Omental fat pad (tissue), 4 donors: ENCODE data around the gene ACOD1. TPM values are rescaled to one million over a fixed set of nuclear protein-coding genes. Genes with fewer than 3 reads are reported as not detected.

Experiments
- ATAC-seq: fragments of 150-250 bp; one replicate; pipeline ENCODE4 v1.9.1; 2016; ENCODE audit warnings: mild to moderate bottlenecking, moderate library complexity; ENCODE audit not compliant: low FRiP score
- DNase-seq: peaks from one replicate; pipeline ENCODE4 v3.0.0-alpha.2; 2019; ENCODE audit warnings: low spot score
- total RNA-seq, 4 donors: library from RNA; depleted of rRNA; stranded (reverse); fragments of >200 nt; gene quantifications; one replicate each; pipeline ENCODE4 v1.1.0, GENCODE V29; 2016
- TF ChIP-seq, protein P1 (sequence below), 3 donors: fragments of 450-650 bp; IDR thresholded peaks; one replicate each; pipeline ENCODE4 v1.5.1; 2016 to 2017; ENCODE audit warnings: antibody characterized with exemption in 3 of 3, mild to moderate bottlenecking in 3 of 3, moderate library complexity in 2 of 3

The ACOD1 gene
- total RNA-seq, 4 donors from 2014 or later: not detected

DNA sequence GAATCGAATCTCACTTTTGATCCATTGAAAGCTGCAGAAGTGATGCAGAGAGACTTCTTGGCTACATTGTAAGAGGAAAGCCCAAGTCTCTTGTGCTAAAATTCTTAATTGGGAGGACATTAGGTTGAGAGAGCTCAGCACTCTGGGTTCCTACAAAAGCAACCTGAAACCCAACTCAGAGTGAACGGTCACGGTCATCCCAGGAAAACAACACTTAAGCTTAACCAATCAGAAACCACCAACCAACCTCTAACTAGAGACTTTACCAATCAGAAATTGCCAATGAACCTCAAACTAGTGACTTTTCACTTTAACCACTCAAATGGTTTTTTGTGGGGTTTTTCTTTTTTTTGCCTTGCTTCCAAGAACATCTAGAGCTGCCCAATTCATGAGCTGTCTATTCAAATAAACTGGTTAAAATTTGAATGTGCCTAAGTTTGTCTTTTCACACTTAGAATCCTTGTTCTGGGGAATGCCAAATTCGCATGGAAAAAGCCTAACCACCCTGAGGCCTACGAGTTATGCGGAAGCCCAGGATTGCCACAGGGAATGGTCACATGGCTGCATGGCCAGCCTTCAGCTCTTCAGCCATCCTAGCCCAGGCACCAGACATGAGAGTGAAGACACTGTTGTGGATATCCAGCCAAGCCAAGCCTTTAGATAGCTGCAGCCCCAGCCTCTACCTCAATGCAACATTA, 25.8 kb downstream of the ACOD1 start:
- no peak for DNase-seq
- TF ChIP-seq, protein P1, sequence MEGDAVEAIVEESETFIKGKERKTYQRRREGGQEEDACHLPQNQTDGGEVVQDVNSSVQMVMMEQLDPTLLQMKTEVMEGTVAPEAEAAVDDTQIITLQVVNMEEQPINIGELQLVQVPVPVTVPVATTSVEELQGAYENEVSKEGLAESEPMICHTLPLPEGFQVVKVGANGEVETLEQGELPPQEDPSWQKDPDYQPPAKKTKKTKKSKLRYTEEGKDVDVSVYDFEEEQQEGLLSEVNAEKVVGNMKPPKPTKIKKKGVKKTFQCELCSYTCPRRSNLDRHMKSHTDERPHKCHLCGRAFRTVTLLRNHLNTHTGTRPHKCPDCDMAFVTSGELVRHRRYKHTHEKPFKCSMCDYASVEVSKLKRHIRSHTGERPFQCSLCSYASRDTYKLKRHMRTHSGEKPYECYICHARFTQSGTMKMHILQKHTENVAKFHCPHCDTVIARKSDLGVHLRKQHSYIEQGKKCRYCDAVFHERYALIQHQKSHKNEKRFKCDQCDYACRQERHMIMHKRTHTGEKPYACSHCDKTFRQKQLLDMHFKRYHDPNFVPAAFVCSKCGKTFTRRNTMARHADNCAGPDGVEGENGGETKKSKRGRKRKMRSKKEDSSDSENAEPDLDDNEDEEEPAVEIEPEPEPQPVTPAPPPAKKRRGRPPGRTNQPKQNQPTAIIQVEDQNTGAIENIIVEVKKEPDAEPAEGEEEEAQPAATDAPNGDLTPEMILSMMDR (IDR thresholded peaks at IDR 0.05): no peak
- ATAC-seq: no peak

DNA sequence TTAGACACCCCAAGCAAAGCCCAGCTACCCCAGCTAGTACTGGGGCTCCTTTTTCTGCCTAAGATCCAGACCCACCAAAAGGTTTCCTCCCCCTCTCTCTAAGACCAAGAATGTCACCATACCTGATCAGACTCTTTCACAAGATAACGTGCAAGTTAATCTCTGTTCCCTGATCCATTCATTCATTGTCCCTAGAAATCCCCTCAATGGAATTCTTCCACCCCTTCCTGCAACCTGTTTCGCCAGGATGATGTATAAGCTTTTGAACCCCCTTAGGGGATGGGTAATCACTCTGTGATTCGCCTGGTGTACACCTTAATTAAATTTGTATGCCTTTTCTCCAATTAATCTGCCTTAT, 26.3 kb downstream of the ACOD1 start:
- ATAC-seq (no peak), DNase-seq (no peak)
- TF ChIP-seq, protein P1 (IDR thresholded peaks at IDR 0.05): no peak

DNA sequence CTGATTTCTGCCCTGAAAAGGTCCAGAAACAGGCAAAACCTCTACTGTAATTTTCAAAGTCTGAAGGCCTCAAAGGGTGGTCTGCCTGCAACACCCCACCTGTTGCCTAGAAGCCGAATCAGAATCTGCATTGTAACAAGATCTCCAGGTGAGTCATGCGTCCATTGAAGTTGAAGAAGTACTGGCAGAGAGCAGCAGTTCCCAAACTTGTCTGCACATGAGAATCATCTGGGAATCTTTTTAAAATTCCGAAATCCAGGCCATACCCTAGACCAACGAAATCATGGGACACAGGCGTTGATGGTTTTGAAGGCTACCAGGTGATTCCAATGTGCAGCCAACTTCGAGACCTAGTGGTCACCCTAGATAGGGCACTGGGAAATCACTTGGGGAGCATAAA, 27.6 kb downstream of the ACOD1 start:
- TF ChIP-seq, protein P1 (IDR thresholded peaks at IDR 0.05): no peak
- DNase-seq: no peak
- ATAC-seq: no peak

DNA sequence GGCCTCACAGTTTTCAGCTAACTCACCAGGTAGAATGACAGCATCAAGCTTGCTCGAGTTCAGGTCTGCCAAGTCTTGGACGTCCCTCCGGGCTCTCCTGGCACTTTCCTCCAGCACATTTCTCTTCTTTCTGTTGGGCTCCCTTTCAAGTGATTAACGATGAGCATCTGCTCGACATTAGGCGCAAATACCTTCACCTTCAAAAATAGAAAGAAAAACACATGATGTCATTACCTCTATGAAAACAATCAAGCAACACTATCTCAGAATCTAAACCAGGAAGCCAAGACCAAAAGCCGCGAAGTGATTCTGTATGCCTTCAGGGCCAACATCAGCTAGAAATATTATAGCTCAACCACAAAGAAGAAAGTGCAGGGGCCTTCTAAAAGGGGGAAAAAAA, 28.2 kb downstream of the ACOD1 start:
- DNase-seq (no peak), ATAC-seq (no peak)
- TF ChIP-seq, protein P1 (IDR thresholded peaks at IDR 0.05): no peak

DNA sequence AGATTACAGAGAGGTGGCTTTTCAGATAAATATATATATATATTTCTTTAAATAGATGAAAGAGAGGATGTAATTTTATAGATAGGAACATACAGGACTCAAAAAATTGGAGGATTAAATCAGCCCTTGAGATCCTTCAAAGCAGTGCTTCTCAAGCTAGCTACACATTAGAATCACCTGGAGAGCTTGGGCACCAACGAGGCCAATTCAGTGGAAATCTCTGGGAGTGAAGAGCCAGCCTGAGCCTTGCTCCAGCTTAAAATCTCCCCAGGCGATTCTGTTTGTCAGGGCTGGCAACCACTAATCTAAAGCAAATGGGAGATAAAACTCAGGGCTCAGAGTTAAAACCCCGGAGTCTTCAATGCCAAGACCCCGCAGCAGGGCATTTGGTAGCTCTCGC, 28.6 kb downstream of the ACOD1 start:
- DNase-seq (no peak), ATAC-seq (no peak)
- TF ChIP-seq, protein P1 (IDR thresholded peaks at IDR 0.05): no peak

DNA sequence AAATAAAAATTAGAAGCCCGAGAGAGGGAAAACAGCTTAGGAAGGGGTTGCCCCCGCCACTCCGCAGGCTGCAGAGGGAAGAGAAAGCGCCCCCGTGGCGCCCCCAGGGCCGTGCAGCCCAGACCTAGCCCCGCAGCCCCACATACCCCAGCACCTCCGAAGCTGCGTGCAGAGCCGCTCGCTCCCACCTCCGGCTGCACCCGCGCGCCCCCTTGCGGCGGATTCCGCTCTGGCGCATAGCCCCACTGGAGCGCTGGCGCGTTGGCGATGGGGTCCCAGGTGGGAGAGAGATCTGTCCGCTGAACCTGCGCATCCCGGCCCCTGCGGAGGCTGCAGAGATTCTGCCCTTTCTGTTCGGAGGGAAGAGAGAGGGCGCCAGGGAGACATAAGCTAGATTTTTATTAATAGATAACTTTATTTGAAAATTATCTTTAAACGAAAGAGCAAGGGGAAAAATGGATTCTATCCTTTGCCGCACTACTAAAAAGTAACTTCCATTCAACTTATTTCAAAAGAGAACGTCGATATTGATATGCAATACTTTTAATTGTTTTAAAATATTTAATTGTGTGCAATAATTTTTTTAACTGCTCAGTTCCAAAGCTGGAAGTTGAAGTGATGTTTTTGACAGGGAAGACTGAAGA, 31.9 kb downstream of the ACOD1 start:
- DNase-seq: peak; percentile 75
- TF ChIP-seq, protein P1 (IDR thresholded peaks at IDR 0.05): peak in 2 of 3 donors; percentile 13 to 59
- ATAC-seq: peak; percentile 95

DNA sequence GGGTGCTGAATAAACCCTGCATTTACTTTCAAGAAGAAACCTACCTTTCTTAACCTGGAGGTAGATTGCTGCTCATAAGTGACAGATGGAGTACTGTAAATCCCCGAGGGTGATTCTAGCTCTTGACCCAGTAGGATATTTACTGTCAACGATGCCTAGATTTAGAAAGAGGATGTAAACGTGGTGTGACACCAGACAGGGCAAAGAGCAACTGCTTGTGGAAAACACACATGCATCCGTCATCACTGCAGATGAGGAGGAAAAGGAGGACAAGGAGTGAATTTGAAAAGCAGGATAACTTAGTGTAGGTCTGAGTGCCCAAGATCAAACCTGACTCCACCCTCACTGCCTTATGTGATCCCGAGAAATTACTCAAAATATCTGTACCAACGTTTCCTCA, 33.8 kb downstream of the ACOD1 start:
- ATAC-seq: no peak
- DNase-seq: no peak
- TF ChIP-seq, protein P1 (IDR thresholded peaks at IDR 0.05): no peak
